ENCODE data around the gene ULK2. TPM values are rescaled to one million over a fixed set of nuclear protein-coding genes. Genes with fewer than 3 reads are reported as not detected.
A peak's percentile ranks its signal among the peaks of the same experiment; 100 is the strongest.

ULK2 gene
- total RNA-seq, 5 donors from 2014 or later (not counting 1 experiment from before 2014, with no cell fraction given), result 9.8 to 18.5 (median 10.5) TPM

DNA sequence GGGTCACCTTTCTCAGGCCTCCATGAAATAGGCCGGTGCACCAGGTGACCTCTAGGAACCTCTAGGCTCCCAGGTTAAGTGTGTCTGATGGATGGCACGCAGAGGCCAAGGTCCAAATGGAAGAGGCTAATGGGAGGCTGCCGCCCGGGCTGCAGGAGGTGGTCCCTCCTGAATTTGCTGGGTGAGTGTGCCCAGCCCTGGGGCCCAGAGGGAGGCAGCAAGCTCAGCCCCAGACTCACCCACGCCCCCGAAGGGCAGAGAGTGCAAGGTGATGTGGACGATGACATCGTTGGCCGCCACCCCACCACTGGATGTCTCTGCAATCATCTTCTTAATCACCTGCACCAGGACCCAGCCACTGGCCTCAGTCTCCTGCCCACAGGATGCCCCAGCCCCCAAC lies 129.0 kb downstream of the ULK2 start:
- Mint-ChIP-seq H3K27me3 (no peaks in the 10 kb centered on the region), H3K36me3 (no peaks in the 10 kb centered on the region), H3K4me1 (no peaks in the 10 kb centered on the region), H3K9me3 (no peaks in the 10 kb centered on the region), H3K27ac (no peak overlapping the region), H3K4me3 (no peak overlapping the region)
- no peak overlapping the region for H3K4me3 ChIP-seq (ENCODE audit: control insufficient read depth in 1 of 2, extremely low read depth in 1 of 2, low read length in 1 of 2)
- ATAC-seq (replicated peaks in 1 of 4) (peak in 1 of 4 experiments; percentile 16), DNase-seq (no peak)
- H3K27ac ChIP-seq (ENCODE audit: low read length), result no peak overlapping the region
- 95% methylated on average over 8 of the region's 9 CpGs for WGBS (ENCODE audit: insufficient coverage)
- ChIA-PET POLR2A (no interaction called here), CTCF (no interaction called here)
- no peaks in the 10 kb centered on the region for H3K9me3 ChIP-seq
- H3K4me1 ChIP-seq (ENCODE audit: control insufficient read depth in 1 of 2, extremely low read depth in 1 of 2, insufficient read depth in 2 of 2, low read length in 2 of 2), result no peaks in the 10 kb centered on the region
- H3K27me3 ChIP-seq (replicated peaks in 1 of 2; ENCODE audit: control insufficient read depth in 2 of 2, extremely low read depth in 1 of 2, insufficient read depth in 2 of 2, low read length in 1 of 2), result no peaks in the 10 kb centered on the region
- no peaks in the 10 kb centered on the region for H3K36me3 ChIP-seq (ENCODE audit: control insufficient read depth in 2 of 2, extremely low read depth in 1 of 2, insufficient read depth in 1 of 2, low read length in 1 of 2)

DNA sequence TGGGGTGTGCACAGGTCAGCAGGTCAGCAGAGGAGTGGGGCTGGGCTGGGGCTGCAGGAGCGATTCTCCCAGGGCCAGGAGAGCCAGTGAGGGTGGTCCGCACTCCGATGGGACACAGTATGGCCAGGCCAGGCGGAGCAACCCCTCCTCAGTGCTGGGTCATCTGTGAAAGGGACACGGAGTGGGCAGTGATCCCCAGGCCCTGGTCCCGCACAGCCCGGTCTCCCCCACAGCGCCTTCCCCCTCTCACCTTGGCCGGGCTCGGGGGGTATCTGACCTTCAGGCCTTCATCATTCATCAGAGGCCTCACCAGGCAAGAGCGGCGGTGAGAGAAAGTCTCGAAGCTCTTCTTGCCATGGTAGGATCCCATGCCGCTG lies 129.7 kb downstream of the ULK2 start:
- DNase-seq, result no peak
- H3K36me3 Mint-ChIP-seq, result no peaks in the 10 kb centered on the region
- H3K4me3 Mint-ChIP-seq, result no peak overlapping the region
- no peaks in the 10 kb centered on the region for H3K9me3 Mint-ChIP-seq
- ChIA-PET CTCF (no interaction called here), POLR2A (no interaction called here)
- Histone ChIP-seq H3K4me3 (ENCODE audit: control insufficient read depth in 1 of 2, extremely low read depth in 1 of 2, low read length in 1 of 2) (no peak overlapping the region), H3K27me3 (replicated peaks in 1 of 2; ENCODE audit: control insufficient read depth in 2 of 2, extremely low read depth in 1 of 2, insufficient read depth in 2 of 2, low read length in 1 of 2) (no peaks in the 10 kb centered on the region), H3K36me3 (ENCODE audit: control insufficient read depth in 2 of 2, extremely low read depth in 1 of 2, insufficient read depth in 1 of 2, low read length in 1 of 2) (no peaks in the 10 kb centered on the region), H3K27ac (ENCODE audit: low read length) (no peak overlapping the region), H3K9me3 (no peaks in the 10 kb centered on the region), H3K4me1 (ENCODE audit: control insufficient read depth in 1 of 2, extremely low read depth in 1 of 2, insufficient read depth in 2 of 2, low read length in 2 of 2) (no peaks in the 10 kb centered on the region)
- H3K4me1 Mint-ChIP-seq, result no peaks in the 10 kb centered on the region
- H3K27ac Mint-ChIP-seq, result no peak overlapping the region
- 90% methylated on average over 13 of the region's 14 CpGs for WGBS (ENCODE audit: insufficient coverage)
- no peak for ATAC-seq (replicated peaks in 1 of 4)
- peaks cover 0 to under 1% of the 10 kb centered on the region in 2 donors for H3K27me3 Mint-ChIP-seq

DNA sequence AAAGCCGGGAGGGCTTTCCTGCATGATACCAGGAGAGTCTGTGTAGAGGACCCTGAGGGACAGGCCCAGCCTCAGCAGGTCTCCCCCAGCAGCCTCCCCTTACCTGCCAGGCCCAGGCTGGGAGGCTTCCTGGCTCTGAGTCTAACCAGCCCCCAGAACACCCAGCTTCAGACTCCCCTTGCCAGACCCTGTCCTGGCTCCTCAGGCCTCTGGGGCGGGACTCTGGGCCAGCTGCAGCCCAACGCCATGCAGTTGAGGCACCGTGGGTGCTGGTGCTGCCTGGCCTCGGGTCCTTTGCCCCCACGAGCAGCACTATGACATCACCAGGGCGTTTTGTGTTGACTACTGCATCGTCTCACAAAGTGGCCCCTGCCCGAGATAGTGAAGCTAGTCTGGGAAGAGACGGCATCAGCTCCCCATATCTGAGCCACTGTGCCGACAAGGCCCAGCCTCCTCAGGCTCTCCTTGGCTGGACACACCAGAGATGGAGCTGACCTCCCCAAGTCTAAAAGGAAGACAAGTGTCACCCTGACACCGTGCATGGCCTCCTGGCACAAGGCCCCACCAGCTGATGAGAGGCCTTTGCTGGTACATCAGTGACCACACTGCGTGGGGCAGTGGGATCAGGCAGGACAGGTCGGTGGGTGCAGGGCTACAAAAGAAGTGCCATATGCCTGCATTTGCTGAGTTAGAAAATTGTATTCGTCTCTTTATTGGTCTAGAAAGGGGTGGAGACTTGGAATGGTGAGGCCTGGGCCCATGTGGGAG lies 130.2 kb downstream of the ULK2 start:
- ATAC-seq (replicated peaks in 1 of 4) (no peak), DNase-seq (no peak)
- 71% methylated on average over 15 of the region's 15 CpGs for WGBS (ENCODE audit: insufficient coverage)
- peaks cover 0 to 3% of the 10 kb centered on the region in 2 donors for H3K27me3 Mint-ChIP-seq
- ChIA-PET POLR2A (no interaction called here), CTCF (no interaction called here)
- Histone ChIP-seq H3K9me3 (no peaks in the 10 kb centered on the region), H3K4me3 (ENCODE audit: control insufficient read depth in 1 of 2, extremely low read depth in 1 of 2, low read length in 1 of 2) (no peak overlapping the region), H3K36me3 (ENCODE audit: control insufficient read depth in 2 of 2, extremely low read depth in 1 of 2, insufficient read depth in 1 of 2, low read length in 1 of 2) (no peaks in the 10 kb centered on the region), H3K27me3 (replicated peaks in 1 of 2; ENCODE audit: control insufficient read depth in 2 of 2, extremely low read depth in 1 of 2, insufficient read depth in 2 of 2, low read length in 1 of 2) (no peaks in the 10 kb centered on the region), H3K4me1 (ENCODE audit: control insufficient read depth in 1 of 2, extremely low read depth in 1 of 2, insufficient read depth in 2 of 2, low read length in 2 of 2) (no peaks in the 10 kb centered on the region), H3K27ac (ENCODE audit: low read length) (no peak overlapping the region)
- no peaks in the 10 kb centered on the region for H3K9me3 Mint-ChIP-seq
- H3K36me3 Mint-ChIP-seq, result no peaks in the 10 kb centered on the region
- no peaks in the 10 kb centered on the region for H3K4me1 Mint-ChIP-seq
- no peak overlapping the region for H3K27ac Mint-ChIP-seq
- H3K4me3 Mint-ChIP-seq, result no peak overlapping the region

DNA sequence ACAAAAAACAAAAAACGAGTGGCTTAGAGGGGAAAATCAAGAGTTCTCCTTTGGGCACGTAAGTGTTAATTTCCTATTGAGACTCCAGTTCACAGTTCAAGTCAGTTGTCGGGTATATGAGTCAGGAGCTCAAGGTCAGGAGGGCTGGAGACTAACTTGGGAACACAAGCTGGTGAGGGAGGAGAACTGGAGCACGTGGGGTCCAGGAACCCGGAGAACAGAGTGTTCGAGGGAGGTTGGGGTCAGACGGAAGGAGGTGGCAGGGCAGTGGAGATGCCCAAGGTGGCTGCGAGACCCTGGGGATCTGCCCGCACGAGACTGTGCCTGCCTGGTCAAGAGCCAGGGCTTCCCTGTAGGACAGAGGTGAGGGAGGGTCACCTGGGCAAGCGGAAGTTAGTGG lies 131.7 kb downstream of the ULK2 start:
- CTCF ChIA-PET, result interaction anchor here in 1 of 2 donors (0.6 kb wide), 1 partner anchor 9 kb away, joined by 3 read pairs; no protein-coding TSS in a partner anchor

DNA sequence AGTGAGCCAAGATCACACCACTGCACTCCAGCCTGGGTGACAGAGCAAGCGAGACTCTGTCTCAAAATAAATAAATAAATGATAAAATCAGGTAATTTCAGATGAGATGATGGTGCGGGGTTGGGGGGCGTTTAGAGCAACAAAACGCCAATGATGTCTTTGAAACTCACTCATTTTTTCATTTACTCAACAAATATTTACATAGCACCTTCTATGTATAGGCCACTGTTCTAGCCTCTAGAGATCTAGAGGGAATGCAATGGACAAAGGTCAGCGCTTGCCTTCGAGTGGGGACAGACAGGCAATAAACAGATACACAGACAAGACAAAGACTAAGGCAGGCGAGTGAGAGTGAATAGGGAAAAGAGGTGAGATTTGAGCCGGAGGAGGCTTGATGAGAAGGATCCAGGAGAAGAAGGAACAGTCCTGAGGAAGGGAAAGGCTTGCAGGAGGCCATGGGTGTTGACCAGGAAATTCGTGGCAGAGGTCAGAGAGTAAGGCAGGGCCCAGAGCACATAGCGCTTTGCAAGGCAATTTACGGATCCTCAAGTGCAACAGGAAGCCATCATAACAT lies 133.7 kb downstream of the ULK2 start:
- CTCF ChIA-PET, result no interaction called here
- WGBS (ENCODE audit: insufficient coverage), result 59% methylated on average over 3 of the region's 11 CpGs

More for the DNA sequence above, 131.7 kb downstream of the ULK2 start:
- no peak for DNase-seq
- H3K27me3 ChIP-seq (replicated peaks in 1 of 2; ENCODE audit: control insufficient read depth in 2 of 2, extremely low read depth in 1 of 2, insufficient read depth in 2 of 2, low read length in 1 of 2), result no peaks in the 10 kb centered on the region
- POLR2A ChIA-PET, result no interaction called here
- H3K4me3 ChIP-seq (ENCODE audit: control insufficient read depth in 1 of 2, extremely low read depth in 1 of 2, low read length in 1 of 2), result no peak overlapping the region
- no peak overlapping the region for H3K27ac Mint-ChIP-seq
- H3K4me1 Mint-ChIP-seq, result no peaks in the 10 kb centered on the region
- 84% methylated on average over 9 of the region's 11 CpGs for WGBS (ENCODE audit: insufficient coverage)
- no peaks in the 10 kb centered on the region for H3K9me3 ChIP-seq
- peaks cover 0 to 3% of the 10 kb centered on the region in 2 donors for H3K27me3 Mint-ChIP-seq
- H3K36me3 Mint-ChIP-seq, result no peaks in the 10 kb centered on the region
- no peaks in the 10 kb centered on the region for H3K36me3 ChIP-seq (ENCODE audit: control insufficient read depth in 2 of 2, extremely low read depth in 1 of 2, insufficient read depth in 1 of 2, low read length in 1 of 2)
- no peaks in the 10 kb centered on the region for H3K4me1 ChIP-seq (ENCODE audit: control insufficient read depth in 1 of 2, extremely low read depth in 1 of 2, insufficient read depth in 2 of 2, low read length in 2 of 2)
- H3K27ac ChIP-seq (ENCODE audit: low read length), result no peak overlapping the region
- no peaks in the 10 kb centered on the region for H3K9me3 Mint-ChIP-seq
- ATAC-seq (replicated peaks in 1 of 4), result no peak
- no peak overlapping the region for H3K4me3 Mint-ChIP-seq

DNA sequence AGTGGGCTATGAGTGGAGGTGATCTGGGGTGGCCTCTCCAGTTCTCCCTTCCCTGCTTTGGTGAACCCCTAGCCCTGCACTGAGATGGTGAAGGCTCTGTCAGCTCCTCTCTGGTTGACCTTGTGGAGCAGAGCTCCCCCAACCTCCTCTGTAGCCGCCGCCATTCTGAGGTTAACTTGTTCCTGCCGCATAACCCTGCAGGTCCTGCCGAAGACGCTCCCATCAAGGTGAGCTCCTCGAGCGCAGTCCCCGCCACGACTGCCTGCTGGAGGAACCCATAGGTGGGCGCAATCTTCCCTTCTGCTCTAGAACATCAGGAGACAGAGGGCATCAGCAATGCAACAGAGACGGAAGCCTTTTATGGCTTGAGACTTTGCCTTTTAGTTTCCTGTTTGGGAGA lies 136.1 kb downstream of the ULK2 start:
- no peak for ATAC-seq (replicated peaks in 1 of 4)
- Histone ChIP-seq H3K9me3 (no peaks in the 10 kb centered on the region), H3K27ac (ENCODE audit: low read length) (no peak overlapping the region), H3K4me1 (ENCODE audit: control insufficient read depth in 1 of 2, extremely low read depth in 1 of 2, insufficient read depth in 2 of 2, low read length in 2 of 2) (peaks cover 0 to 3% of the 10 kb centered on the region in 2 experiments), H3K4me3 (ENCODE audit: control insufficient read depth in 1 of 2, extremely low read depth in 1 of 2, low read length in 1 of 2) (no peak overlapping the region), H3K36me3 (ENCODE audit: control insufficient read depth in 2 of 2, extremely low read depth in 1 of 2, insufficient read depth in 1 of 2, low read length in 1 of 2) (no peaks in the 10 kb centered on the region), H3K27me3 (replicated peaks in 1 of 2; ENCODE audit: control insufficient read depth in 2 of 2, extremely low read depth in 1 of 2, insufficient read depth in 2 of 2, low read length in 1 of 2) (no peaks in the 10 kb centered on the region)
- ChIA-PET CTCF (no interaction called here), POLR2A (no interaction called here)
- no peak overlapping the region for H3K27ac Mint-ChIP-seq
- no peaks in the 10 kb centered on the region for H3K9me3 Mint-ChIP-seq
- DNase-seq, result no peak
- H3K36me3 Mint-ChIP-seq, result no peaks in the 10 kb centered on the region
- peaks cover 0 to 2% (median 2%) of the 10 kb centered on the region in 3 donors for H3K4me1 Mint-ChIP-seq
- peaks cover 0 to 3% of the 10 kb centered on the region in 2 donors for H3K27me3 Mint-ChIP-seq
- no peak overlapping the region for H3K4me3 Mint-ChIP-seq
- 97% methylated on average over 9 of the region's 11 CpGs for WGBS (ENCODE audit: insufficient coverage)

More for the DNA sequence above, 133.7 kb downstream of the ULK2 start:
- Histone ChIP-seq H3K9me3 (no peaks in the 10 kb centered on the region), H3K27ac (ENCODE audit: low read length) (no peak overlapping the region), H3K36me3 (ENCODE audit: control insufficient read depth in 2 of 2, extremely low read depth in 1 of 2, insufficient read depth in 1 of 2, low read length in 1 of 2) (no peaks in the 10 kb centered on the region), H3K4me3 (ENCODE audit: control insufficient read depth in 1 of 2, extremely low read depth in 1 of 2, low read length in 1 of 2) (no peak overlapping the region), H3K27me3 (replicated peaks in 1 of 2; ENCODE audit: control insufficient read depth in 2 of 2, extremely low read depth in 1 of 2, insufficient read depth in 2 of 2, low read length in 1 of 2) (no peaks in the 10 kb centered on the region), H3K4me1 (ENCODE audit: control insufficient read depth in 1 of 2, extremely low read depth in 1 of 2, insufficient read depth in 2 of 2, low read length in 2 of 2) (no peaks in the 10 kb centered on the region)
- Mint-ChIP-seq H3K27me3 (peaks cover 0 to 3% of the 10 kb centered on the region in 2 donors), H3K36me3 (no peaks in the 10 kb centered on the region), H3K4me1 (no peaks in the 10 kb centered on the region), H3K4me3 (no peak overlapping the region), H3K9me3 (no peaks in the 10 kb centered on the region), H3K27ac (no peak overlapping the region)
- DNase-seq, result no peak
- ATAC-seq (replicated peaks in 1 of 4), result no peak
- POLR2A ChIA-PET, result no interaction called here

All from T-cell (primary cell).